ENCODE data around the gene ACRV1.

The ACRV1 gene

DNA sequence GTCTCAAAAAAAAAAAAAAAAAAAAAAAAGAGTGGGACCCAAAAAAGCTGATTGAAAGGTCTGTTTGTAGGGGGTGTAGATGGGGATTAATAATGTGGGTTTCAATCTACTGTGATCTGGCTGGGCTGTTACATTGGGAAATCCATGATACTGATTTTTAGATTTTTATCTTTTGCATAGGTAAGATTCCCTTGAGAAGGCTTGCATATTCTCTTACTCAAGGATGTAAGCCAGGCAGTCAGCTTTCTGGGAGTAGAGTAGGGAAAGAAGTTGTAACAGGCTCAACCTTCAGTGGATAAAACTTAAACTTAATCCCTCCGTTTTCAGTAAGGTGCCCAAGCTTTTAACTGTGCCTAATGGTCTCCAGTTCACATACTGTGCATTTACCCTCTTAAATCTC is 57.6 kb downstream of the ACRV1 start:
- Histone ChIP-seq H3K27me3 (replicated peaks; ENCODE audit: insufficient read depth, low read length) (no peaks in the 10 kb centered on the region), H3K27ac (ENCODE audit: low read length) (no peak overlapping the region), H3K79me2 (ENCODE audit: low read length) (peaks cover 22% of the 10 kb centered on the region), H3K4me3 (ENCODE audit: low read length) (no peak overlapping the region), H3K9me2 (replicated peaks; ENCODE audit: insufficient read depth, low read length) (no peaks in the 10 kb centered on the region), H3F3A (ENCODE audit: insufficient read depth, low read length) (peaks cover 38% of the 10 kb centered on the region), H3K9me3 (replicated peaks; ENCODE audit: insufficient read depth, low read length) (no peaks in the 10 kb centered on the region), H4K20me1 (ENCODE audit: insufficient read depth, low read length) (no peaks in the 10 kb centered on the region), H2AFZ (ENCODE audit: low read length) (no peak overlapping the region), H3K4me2 (ENCODE audit: low read depth, low read length) (no peak overlapping the region), H3K4me1 (ENCODE audit: low read length) (peaks cover 17% of the 10 kb centered on the region), H3K36me3 (replicated peaks; ENCODE audit: insufficient read depth, low read length) (peaks cover 32% of the 10 kb centered on the region), H3K9ac (ENCODE audit: low read length) (no peak overlapping the region)
- no peak for DNase-seq
- TF ChIP-seq, protein P1, sequence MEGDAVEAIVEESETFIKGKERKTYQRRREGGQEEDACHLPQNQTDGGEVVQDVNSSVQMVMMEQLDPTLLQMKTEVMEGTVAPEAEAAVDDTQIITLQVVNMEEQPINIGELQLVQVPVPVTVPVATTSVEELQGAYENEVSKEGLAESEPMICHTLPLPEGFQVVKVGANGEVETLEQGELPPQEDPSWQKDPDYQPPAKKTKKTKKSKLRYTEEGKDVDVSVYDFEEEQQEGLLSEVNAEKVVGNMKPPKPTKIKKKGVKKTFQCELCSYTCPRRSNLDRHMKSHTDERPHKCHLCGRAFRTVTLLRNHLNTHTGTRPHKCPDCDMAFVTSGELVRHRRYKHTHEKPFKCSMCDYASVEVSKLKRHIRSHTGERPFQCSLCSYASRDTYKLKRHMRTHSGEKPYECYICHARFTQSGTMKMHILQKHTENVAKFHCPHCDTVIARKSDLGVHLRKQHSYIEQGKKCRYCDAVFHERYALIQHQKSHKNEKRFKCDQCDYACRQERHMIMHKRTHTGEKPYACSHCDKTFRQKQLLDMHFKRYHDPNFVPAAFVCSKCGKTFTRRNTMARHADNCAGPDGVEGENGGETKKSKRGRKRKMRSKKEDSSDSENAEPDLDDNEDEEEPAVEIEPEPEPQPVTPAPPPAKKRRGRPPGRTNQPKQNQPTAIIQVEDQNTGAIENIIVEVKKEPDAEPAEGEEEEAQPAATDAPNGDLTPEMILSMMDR (IDR thresholded peaks at IDR 0.05; ENCODE audit: low read length): no peak
- TF ChIP-seq EZH2phosphoT487 (IDR thresholded peaks at IDR 0.05; ENCODE audit: low read length) (no peak), EZH2 (optimal IDR thresholded peaks at IDR 0.05; ENCODE audit: low read depth, low read length) (no peak)

- TF ChIP-seq EZH2phosphoT487 (IDR thresholded peaks at IDR 0.05; ENCODE audit: low read length): no peak
- TF ChIP-seq, protein P1 (IDR thresholded peaks at IDR 0.05; ENCODE audit: low read length): no peak
- H3K4me1 ChIP-seq (ENCODE audit: low read length): peaks cover 7% of the 10 kb centered on the region
- no peak overlapping the region for H3K4me2 ChIP-seq (ENCODE audit: low read depth, low read length)
- H4K20me1 ChIP-seq (ENCODE audit: insufficient read depth, low read length): no peaks in the 10 kb centered on the region
- H3F3A ChIP-seq (ENCODE audit: insufficient read depth, low read length): peaks cover 33% of the 10 kb centered on the region
- H3K36me3 ChIP-seq (replicated peaks; ENCODE audit: insufficient read depth, low read length): peaks cover 36% of the 10 kb centered on the region
- H3K9me2 ChIP-seq (replicated peaks; ENCODE audit: insufficient read depth, low read length): no peaks in the 10 kb centered on the region
- no peak overlapping the region for H2AFZ ChIP-seq (ENCODE audit: low read length)
- DNase-seq: no peak
- no peak overlapping the region for H3K27ac ChIP-seq (ENCODE audit: low read length)
- peaks cover 13% of the 10 kb centered on the region for H3K79me2 ChIP-seq (ENCODE audit: low read length)
- no peak overlapping the region for H3K9ac ChIP-seq (ENCODE audit: low read length)
- no peak overlapping the region for H3K4me3 ChIP-seq (ENCODE audit: low read length)
- H3K27me3 ChIP-seq (replicated peaks; ENCODE audit: insufficient read depth, low read length): no peaks in the 10 kb centered on the region
- H3K9me3 ChIP-seq (replicated peaks; ENCODE audit: insufficient read depth, low read length): no peaks in the 10 kb centered on the region
Measured at GRCh38 chr11:125621995-125622394, 58.7 kb downstream of the ACRV1 start.

All from MM.1S (cell line).